ENCODE measurements around the gene GPX2.

DNA sequence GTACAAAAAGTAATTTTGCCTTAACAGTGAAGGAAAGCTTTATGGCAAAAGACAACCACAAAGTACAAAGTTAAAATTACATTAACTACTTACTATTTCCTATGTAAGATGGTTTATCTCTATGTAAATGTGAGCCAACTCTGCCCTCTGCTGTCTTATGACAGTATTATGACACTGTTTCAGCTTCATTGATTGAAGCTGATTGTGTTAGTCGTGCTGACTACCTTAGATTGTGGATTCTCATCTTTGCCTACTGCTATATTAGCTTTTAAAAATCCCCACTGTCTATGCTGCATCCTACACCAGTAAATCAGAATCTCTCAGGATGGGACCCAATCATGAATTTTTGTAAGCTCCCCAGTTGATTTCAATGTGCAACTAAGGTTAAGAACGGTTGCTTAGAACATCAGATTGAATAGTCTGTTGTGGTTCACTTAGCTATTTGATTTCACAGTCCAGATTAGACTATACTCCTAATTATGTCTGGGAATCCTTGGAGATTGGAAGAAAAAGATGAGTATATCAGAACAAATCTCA, 50.6 kb downstream of the GPX2 start:
- TF ChIP-seq EZH2 (IDR thresholded peaks at IDR 0.05) (no peak), POLR2AphosphoS5 (IDR thresholded peaks at IDR 0.05; ENCODE audit: borderline replicate concordance, low read depth, low read length) (no peak)
